ENCODE results near the gene WNT5A.

WNT5A gene

GRCh38 chr3:55486857-55487380, at the start of gene WNT5A:
Gene WNT5A (minus strand): TSS chr3:55487306. CDS start chr3:55486985, 321 bp downstream.
- peak; percentile 78 for DNase-seq (ENCODE audit: low read depth, low spot score)

GRCh38 chr3:55534876-55535275, 47.8 kb upstream of the WNT5A start:
- no peak for DNase-seq (ENCODE audit: low read depth, low spot score)

GRCh38 chr3:55532806-55533205, 45.7 kb upstream of the WNT5A start:
- DNase-seq (ENCODE audit: low read depth, low spot score): no peak

- no peak for DNase-seq (ENCODE audit: low read depth, low spot score)
Measured at GRCh38 chr3:55531321-55531720, 44.2 kb upstream of the WNT5A start.

- DNase-seq (ENCODE audit: low read depth, low spot score): no peak
Measured at GRCh38 chr3:55527361-55527760, 40.3 kb upstream of the WNT5A start.

- no peak for DNase-seq (ENCODE audit: low read depth, low spot score)
Measured at GRCh38 chr3:55526332-55527030, 39.4 kb upstream of the WNT5A start.

GRCh38 chr3:55525436-55525835, 38.3 kb upstream of the WNT5A start:
- DNase-seq (ENCODE audit: low read depth, low spot score): no peak

- peak; percentile 82 for DNase-seq (ENCODE audit: low read depth, low spot score)
Measured at GRCh38 chr3:55524565-55525244, 37.6 kb upstream of the WNT5A start.

- no peak for DNase-seq (ENCODE audit: low read depth, low spot score)
Measured at GRCh38 chr3:55523471-55523870, 36.4 kb upstream of the WNT5A start.

- peak; percentile 67 for DNase-seq (ENCODE audit: low read depth, low spot score)
Measured at GRCh38 chr3:55521738-55522421, 34.8 kb upstream of the WNT5A start.

GRCh38 chr3:55521064-55521737, 34.1 kb upstream of the WNT5A start:
- DNase-seq (ENCODE audit: low read depth, low spot score): peak; percentile 42

- peak; percentile 68 for DNase-seq (ENCODE audit: low read depth, low spot score)
Measured at GRCh38 chr3:55519019-55519418, 31.9 kb upstream of the WNT5A start.

GRCh38 chr3:55518451-55518850, 31.3 kb upstream of the WNT5A start:
- peak; percentile 70 for DNase-seq (ENCODE audit: low read depth, low spot score)

GRCh38 chr3:55516392-55517030, 29.4 kb upstream of the WNT5A start:
- no peak for DNase-seq (ENCODE audit: low read depth, low spot score)

- no peak for DNase-seq (ENCODE audit: low read depth, low spot score)
Measured at GRCh38 chr3:55515550-55516246, 28.6 kb upstream of the WNT5A start.

- no peak for DNase-seq (ENCODE audit: low read depth, low spot score)
Measured at GRCh38 chr3:55514962-55515361, 27.9 kb upstream of the WNT5A start.

- no peak for DNase-seq (ENCODE audit: low read depth, low spot score)
Measured at GRCh38 chr3:55512571-55513343, 25.7 kb upstream of the WNT5A start.

GRCh38 chr3:55511895-55512570, 24.9 kb upstream of the WNT5A start:
- peak; percentile 80 for DNase-seq (ENCODE audit: low read depth, low spot score)

GRCh38 chr3:55508335-55508734, 21.2 kb upstream of the WNT5A start:
- DNase-seq (ENCODE audit: low read depth, low spot score): no peak
